ENCODE data around the gene FLII. TPM values are rescaled to one million over a fixed set of nuclear protein-coding genes. Genes with fewer than 3 reads are reported as not detected.

The FLII gene
- total and polyA plus RNA-seq, 2 of the 13 experiments (the other 11 are each of a cell fraction or from before 2014, with no cell fraction given) = 130 to 303 TPM

GRCh38 chr17:18241229-18241871, 17.2 kb downstream of the FLII start:
- no peak for TF ChIP-seq ZNF652 (CRISPR knock-in tag; IDR thresholded peaks at IDR 0.05; ENCODE audit: borderline replicate concordance, low read depth)
- TF ChIP-seq ZBTB33 (CRISPR knock-in tag; IDR thresholded peaks at IDR 0.05) = peak; percentile 92; the same call in 1 of the 2 replicates
- peak; percentile 26 for TF ChIP-seq AGO2 (optimal IDR thresholded peaks at IDR 0.05; ENCODE audit: low read depth, low read length)
- no peak for TF ChIP-seq ZBTB1 (CRISPR knock-in tag; IDR thresholded peaks at IDR 0.05; ENCODE audit: borderline replicate concordance)
- no peak for TF ChIP-seq ZBTB8A (CRISPR knock-in tag; IDR thresholded peaks at IDR 0.05; ENCODE audit: borderline replicate concordance, low read depth)
- no peak for TF ChIP-seq FUBP1 (CRISPR knock-in tag; IDR thresholded peaks at IDR 0.05; ENCODE audit: borderline replicate concordance)
- no peak for TF ChIP-seq ZNF674 (CRISPR knock-in tag; IDR thresholded peaks at IDR 0.05; ENCODE audit: low read depth)
- no peak for TF ChIP-seq KDM3A (CRISPR knock-in tag; IDR thresholded peaks at IDR 0.05; ENCODE audit: low read depth)
- TF ChIP-seq TBL1XR1 (IDR thresholded peaks at IDR 0.05; ENCODE audit: borderline replicate concordance, low read length, partially characterized antibody) = no peak
- no peak for TF ChIP-seq NFIC (IDR thresholded peaks at IDR 0.05; ENCODE audit: low read length)
- no peak overlapping the region for H3K27ac ChIP-seq (ENCODE audit: extremely low read length, insufficient read depth, low read length)
- H2AFZ ChIP-seq (ENCODE audit: low read length) = no peak overlapping the region
- no peaks in the 10 kb centered on the region for H3K4me1 ChIP-seq (ENCODE audit: insufficient read depth, low read length)
- no peaks in the 10 kb centered on the region for H3K79me2 ChIP-seq (ENCODE audit: insufficient read depth, low read length)
- no peaks in the 10 kb centered on the region for H3K9me3 ChIP-seq (ENCODE audit: low read length)
- CTCF ChIA-PET (ENCODE audit: low intra/inter-chr PET ratio, low total read pairs) = no interaction called here
- H3K36me3 ChIP-seq (replicated peaks in 1 of 2; ENCODE audit: control insufficient read depth in 1 of 2, insufficient read depth in 2 of 2, low read length in 2 of 2) = peaks cover 16 to 23% of the 10 kb centered on the region in 2 experiments
- H3K9ac ChIP-seq (ENCODE audit: insufficient read depth, low read depth, low read length) = no peak overlapping the region
- POLR2A ChIA-PET = no interaction called here
- no peak for DNase-seq (ENCODE audit: low spot score)
- no peaks in the 10 kb centered on the region for H3K27me3 ChIP-seq (ENCODE audit: control insufficient read depth in 1 of 2, insufficient read depth in 2 of 2, low read length in 2 of 2)
- no peak for FAIRE-seq
- in situ Hi-C loops (cut with HindIII; ENCODE audit: extremely low pct_ligation_motif_present, low pct_unique_long_range_greater_than_20kb) (no loop called here), intact Hi-C loops (cut with micrococcal nuclease; ENCODE audit: unreplicated experiment) (no loop called here)
- H4K20me1 ChIP-seq (ENCODE audit: insufficient read depth, low read length) = no peaks in the 10 kb centered on the region
- H3K4me2 ChIP-seq (ENCODE audit: low read depth, low read length) = no peak overlapping the region
- no TSS peak for BruUV-seq (replicated peaks)
- H3K4me3 ChIP-seq (replicated peaks in 1 of 3; ENCODE audit: insufficient read depth in 1 of 3, low read depth in 2 of 3, low read length in 3 of 3) = no peak overlapping the region
- peak; percentile 10; the same call in 2 of the 3 replicates for ATAC-seq
- 91% methylated on average over 15 of the region's 28 CpGs for WGBS (ENCODE audit: low lambda C conversion rate)

All from HepG2 (cell line).